NB4 (cell line): ENCODE results near the gene RTKN2.

Source experiments
- DNase-seq: peaks from one replicate; pipeline ENCODE4 v3.0.0; 2010; ENCODE audit warnings: low read depth
- H3K4me3 ChIP-seq: one replicate; pipeline ENCODE4 v1.5.1; 2011; ENCODE audit warnings: mild to moderate bottlenecking, low read depth, low read length, moderate library complexity
- MYC ChIP-seq: IDR thresholded peaks from 2 replicates; pipeline ENCODE4 v1.6.1; 2011; ENCODE audit warnings: low read depth, low read length
- POLR2A ChIP-seq: IDR thresholded peaks from 2 replicates; pipeline ENCODE4 v1.6.1; 2011; ENCODE audit warnings: mild to moderate bottlenecking; ENCODE audit not compliant: insufficient read length; ENCODE audit errors: extremely low read depth
- TF ChIP-seq, protein P1 (sequence below): IDR thresholded peaks from one replicate; pipeline ENCODE4 v1.5.1; 2012; ENCODE audit warnings: low read depth, low read length
- TF ChIP-seq, protein P2 (sequence below): IDR thresholded peaks from 2 replicates; pipeline ENCODE4 v1.6.1; 2011; ENCODE audit warnings: low read depth, low read length

Gene RTKN2

GRCh38 chr10:62147425-62147824, 121.2 kb downstream of the RTKN2 start:
- TF ChIP-seq, protein P1, sequence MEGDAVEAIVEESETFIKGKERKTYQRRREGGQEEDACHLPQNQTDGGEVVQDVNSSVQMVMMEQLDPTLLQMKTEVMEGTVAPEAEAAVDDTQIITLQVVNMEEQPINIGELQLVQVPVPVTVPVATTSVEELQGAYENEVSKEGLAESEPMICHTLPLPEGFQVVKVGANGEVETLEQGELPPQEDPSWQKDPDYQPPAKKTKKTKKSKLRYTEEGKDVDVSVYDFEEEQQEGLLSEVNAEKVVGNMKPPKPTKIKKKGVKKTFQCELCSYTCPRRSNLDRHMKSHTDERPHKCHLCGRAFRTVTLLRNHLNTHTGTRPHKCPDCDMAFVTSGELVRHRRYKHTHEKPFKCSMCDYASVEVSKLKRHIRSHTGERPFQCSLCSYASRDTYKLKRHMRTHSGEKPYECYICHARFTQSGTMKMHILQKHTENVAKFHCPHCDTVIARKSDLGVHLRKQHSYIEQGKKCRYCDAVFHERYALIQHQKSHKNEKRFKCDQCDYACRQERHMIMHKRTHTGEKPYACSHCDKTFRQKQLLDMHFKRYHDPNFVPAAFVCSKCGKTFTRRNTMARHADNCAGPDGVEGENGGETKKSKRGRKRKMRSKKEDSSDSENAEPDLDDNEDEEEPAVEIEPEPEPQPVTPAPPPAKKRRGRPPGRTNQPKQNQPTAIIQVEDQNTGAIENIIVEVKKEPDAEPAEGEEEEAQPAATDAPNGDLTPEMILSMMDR: no peak
- TF ChIP-seq POLR2A: no peak
- TF ChIP-seq, protein P2, sequence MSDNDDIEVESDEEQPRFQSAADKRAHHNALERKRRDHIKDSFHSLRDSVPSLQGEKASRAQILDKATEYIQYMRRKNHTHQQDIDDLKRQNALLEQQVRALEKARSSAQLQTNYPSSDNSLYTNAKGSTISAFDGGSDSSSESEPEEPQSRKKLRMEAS: no peak
- no peak for TF ChIP-seq MYC
- no peak for DNase-seq
- no peak overlapping the region for H3K4me3 ChIP-seq

DNA sequence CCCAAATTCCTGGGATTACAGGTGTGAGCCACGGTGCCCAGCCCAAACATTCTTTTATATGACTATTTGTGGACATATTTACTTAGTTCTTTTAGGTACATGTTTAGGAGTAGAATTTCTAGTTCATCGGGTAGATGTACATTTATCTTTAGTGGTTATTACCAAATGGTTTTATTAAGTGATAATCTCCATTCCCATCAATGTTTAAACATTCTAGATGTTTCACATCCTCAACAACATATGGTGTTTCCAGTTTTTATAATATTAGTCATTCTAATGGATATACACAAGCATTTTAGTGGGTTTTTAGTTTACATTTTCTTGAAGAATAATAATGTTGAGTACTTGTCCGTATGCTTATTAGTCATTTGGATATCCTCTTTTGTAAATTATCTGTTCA, 131.7 kb downstream of the RTKN2 start:
- no peak overlapping the region for H3K4me3 ChIP-seq
- no peak for TF ChIP-seq POLR2A
- TF ChIP-seq, protein P1: no peak
- TF ChIP-seq MYC: no peak
- no peak for DNase-seq

- TF ChIP-seq POLR2A: no peak
- TF ChIP-seq, protein P1: no peak
- TF ChIP-seq MYC: no peak
- TF ChIP-seq, protein P2: no peak
- no peak for DNase-seq
- H3K4me3 ChIP-seq: no peak overlapping the region
Observed at GRCh38 chr10:62133618-62134017, 135.0 kb downstream of the RTKN2 start.
